SK-MEL-5 (cell line): ENCODE results near the gene SPATA2L. TPM values are rescaled to one million over a fixed set of nuclear protein-coding genes. Genes with fewer than 3 reads are reported as not detected.
"Not testable (repeated sequence)": the region's sequence is repeated elsewhere in the genome, so short reads cannot be mapped to it uniquely, and the experiment has no call there.

Source experiments
- DNase-seq: peaks from one replicate; pipeline ENCODE4 v3.0.0-alpha.2; 2016; ENCODE audit warnings: low read depth, low spot score
- in situ Hi-C: cut with HindIII; loops from 2 replicates; pipeline ENCODE4 v1.10.0; 2016; ENCODE audit warnings: low sequenced_read_pairs, high pct_unique_total_duplicates, low pct_unique_long_range_greater_than_20kb
- total RNA-seq: library from RNA; depleted of rRNA; stranded (reverse); fragments of >200 nt; shearing (Covaris generic); gene quantifications from 2 replicates; pipeline ENCODE4 v1.2.3, GENCODE V29; 2014

SPATA2L gene
- total RNA-seq, 1 experiment from 2014 or later: 20.0 TPM

- no peak for DNase-seq
These were observed 23.2 kb downstream of the SPATA2L start for GRCh38 chr16:89678258-89678657.

DNA sequence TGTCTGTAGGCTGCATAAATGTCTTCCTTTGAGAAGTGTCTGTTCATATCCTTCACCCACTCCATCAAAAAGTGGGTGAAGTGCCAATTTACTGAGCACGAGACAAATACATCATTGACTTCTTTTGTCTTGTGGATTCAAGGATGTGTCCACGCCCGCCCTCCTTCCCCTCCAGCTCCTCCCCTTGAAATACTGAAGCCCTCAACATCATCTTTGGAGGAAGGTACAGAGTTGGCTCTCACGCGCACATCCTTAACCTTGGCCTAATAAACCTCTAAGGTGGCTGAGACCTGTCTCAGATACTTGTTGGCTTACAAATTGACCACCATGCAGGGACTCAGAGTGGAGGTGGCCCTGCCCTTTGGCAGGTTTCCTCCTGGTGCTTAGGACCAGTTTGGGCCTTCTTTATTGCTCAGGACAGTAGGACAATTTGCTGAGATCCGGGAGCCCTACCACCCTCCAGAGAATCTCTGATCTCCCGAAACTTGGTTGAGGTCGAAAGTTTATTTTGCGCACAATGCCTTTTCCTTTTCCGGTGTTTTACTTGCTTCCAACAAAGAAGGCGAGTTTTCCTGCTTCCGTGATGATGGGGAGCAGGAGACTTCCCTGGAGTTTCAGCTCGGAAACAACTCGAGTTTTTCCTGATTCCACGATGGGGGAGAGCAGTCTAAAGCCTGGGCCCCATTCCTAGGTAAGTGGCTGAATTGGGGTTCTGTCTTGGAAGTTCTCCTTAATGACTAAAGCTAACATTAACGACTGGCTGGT is 29.1 kb downstream of the SPATA2L start:
- DNase-seq: no peak
- in situ Hi-C loops: no loop called here

More at GRCh38 chr16:89678258-89678657, 23.2 kb downstream of the SPATA2L start:
- in situ Hi-C loops: no loop called here

DNA sequence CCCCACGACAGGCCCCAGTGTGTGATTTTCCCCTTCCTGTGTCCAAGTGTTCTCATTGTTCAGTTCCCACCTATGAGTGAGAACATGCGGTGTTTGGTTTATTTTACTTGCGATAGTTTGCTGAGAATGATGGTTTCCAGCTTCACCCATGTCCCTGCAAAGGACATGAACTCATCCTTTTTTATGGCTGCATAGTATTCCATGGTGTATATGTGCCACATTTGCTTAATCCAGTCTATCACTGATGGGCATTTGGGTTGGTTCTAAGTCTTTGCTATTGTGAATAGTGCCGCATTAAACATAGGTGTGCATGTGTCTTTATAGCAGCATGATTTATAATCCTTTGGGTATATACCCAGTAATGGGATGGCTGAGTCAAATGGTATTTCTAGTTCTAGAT is 29.9 kb downstream of the SPATA2L start:
- in situ Hi-C loops, DNase-seq: not testable (repeated sequence)

GRCh38 chr16:89670496-89671431 is 30.7 kb downstream of the SPATA2L start:
- DNase-seq: no peak
- in situ Hi-C loops: no loop called here

- in situ Hi-C loops: no loop called here
- DNase-seq: no peak
These were observed 31.8 kb downstream of the SPATA2L start for GRCh38 chr16:89669755-89670154.

DNA sequence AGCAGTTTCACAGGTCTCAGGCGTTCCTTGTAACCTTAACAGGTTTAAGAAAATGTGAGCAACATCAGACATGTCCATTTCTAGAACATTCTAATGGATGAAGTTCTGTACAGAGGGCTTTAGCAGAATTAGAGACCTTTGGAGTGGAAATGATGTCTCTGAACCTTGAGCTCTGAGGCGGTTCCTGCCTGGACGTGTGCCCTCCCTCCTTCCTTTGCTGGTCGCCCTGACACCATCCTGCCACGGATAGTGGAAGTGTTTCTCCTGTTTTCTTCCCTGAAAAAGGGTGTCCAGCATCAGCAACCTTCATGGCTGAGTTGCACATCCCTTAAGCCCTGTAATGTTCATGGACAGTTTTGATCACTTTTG is 32.7 kb downstream of the SPATA2L start:
- no peak for DNase-seq
- in situ Hi-C loops: no loop called here

DNA sequence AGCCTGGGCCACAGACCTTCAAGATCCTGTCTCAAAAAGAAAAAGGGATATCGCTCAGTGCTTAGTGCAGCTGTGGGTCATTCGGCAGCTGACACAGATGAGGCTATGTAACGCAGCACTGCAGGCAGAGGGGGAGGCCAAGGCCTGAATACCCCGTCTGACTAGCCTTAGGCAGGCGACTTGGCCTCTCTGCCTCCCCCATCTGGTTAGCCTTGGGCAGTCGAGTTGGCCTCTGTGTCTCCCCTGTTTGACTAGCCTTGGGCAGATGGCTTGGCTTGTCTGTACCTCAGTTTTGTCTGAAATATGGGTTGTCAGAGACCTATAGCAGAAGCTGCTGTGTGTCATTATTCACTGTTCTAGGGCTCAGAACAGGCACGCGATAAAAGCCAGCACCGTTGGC is 33.9 kb downstream of the SPATA2L start:
- in situ Hi-C loops: no loop called here
- no peak for DNase-seq

DNA sequence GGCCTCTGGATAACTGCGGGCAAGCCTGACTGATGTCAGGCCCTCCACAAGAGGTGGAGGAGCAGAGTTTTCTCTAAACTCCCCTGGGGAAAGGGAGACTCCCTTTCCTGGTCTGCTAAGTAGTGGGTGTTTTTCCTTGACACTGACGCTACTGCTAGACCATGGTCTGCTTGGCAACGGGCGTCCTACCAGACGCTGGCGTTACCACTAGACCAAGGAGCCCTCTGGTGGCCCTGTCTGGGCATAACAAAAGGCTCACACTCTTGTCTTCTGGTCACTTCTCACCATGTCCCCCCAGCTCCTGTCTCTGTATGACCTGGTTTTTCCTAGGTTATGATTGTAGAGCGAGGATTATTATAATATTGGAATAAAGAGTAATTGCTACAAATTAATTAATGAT is 34.5 kb downstream of the SPATA2L start:
- peak; percentile 63 for DNase-seq
- in situ Hi-C loops: not testable (repeated sequence)

- DNase-seq, in situ Hi-C loops: not testable (repeated sequence)
These were observed 37.3 kb downstream of the SPATA2L start for GRCh38 chr16:89664238-89664637.

GRCh38 chr16:89661215-89661614 is 40.3 kb downstream of the SPATA2L start:
- DNase-seq: no peak
- in situ Hi-C loops: no loop called here

GRCh38 chr16:89660146-89660545 is 41.4 kb downstream of the SPATA2L start:
- in situ Hi-C loops: no loop called here

GRCh38 chr16:89658221-89658879 is 43.2 kb downstream of the SPATA2L start:
- no peak for DNase-seq
- in situ Hi-C loops: no loop called here

More at GRCh38 chr16:89660146-89660545, 41.4 kb downstream of the SPATA2L start:
- DNase-seq: no peak

DNA sequence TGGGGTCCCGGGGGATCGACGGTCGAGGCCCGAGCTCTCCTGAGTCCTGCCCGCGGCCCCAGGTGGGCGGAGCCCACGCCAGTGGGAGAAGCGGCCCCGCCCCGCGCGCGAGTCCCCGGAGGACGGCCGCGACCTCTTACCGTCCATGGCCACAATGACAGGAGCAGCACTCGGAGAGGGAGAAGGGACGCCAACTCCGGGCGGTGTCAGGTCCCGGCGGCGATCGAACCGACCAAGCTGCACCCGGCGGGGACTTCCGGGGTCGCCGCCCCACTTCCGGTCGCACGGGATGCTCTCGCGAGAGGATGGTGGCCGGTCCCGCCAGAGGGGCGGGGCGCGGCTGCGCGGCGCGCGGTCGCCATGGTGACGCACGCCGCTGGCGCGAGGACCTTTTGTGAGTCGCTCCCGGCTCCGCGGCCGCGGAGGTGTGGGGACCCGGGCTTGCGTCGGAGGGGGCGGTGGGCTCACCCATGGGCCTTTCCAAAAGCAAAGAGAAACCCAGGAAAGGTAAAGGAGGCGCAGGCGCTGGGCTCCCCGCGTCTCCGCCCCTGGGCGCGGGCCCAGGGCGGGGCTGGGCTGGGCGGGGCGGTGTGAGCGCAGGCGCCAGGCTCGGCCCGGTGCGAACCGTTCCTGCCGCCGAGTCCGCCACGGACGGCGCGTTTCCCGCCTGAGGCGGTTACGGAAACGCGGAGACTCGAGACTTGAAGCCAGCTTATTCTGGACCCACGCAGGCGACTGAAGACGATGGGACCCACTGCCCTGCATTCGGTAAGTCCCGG is 43.9 kb downstream of the SPATA2L start, which contains the start of the genes CHMP1A and SPATA33:
Gene CHMP1A (minus strand): TSS at position 267 of the 779 bp plus-strand sequence. CDS start 120 bp downstream, at position 147.
Gene SPATA33 (plus strand): TSS at position 395 of the 779 bp plus-strand sequence. CDS start 76 bp downstream, at position 471.
- DNase-seq: peak; percentile 75
- in situ Hi-C loops: no loop called here

- in situ Hi-C loops: no loop called here
- DNase-seq: no peak
These were observed 44.9 kb downstream of the SPATA2L start for GRCh38 chr16:89656435-89657121.

GRCh38 chr16:89655062-89655643 is 46.4 kb downstream of the SPATA2L start:
- no peak for DNase-seq
- in situ Hi-C loops: no loop called here

DNA sequence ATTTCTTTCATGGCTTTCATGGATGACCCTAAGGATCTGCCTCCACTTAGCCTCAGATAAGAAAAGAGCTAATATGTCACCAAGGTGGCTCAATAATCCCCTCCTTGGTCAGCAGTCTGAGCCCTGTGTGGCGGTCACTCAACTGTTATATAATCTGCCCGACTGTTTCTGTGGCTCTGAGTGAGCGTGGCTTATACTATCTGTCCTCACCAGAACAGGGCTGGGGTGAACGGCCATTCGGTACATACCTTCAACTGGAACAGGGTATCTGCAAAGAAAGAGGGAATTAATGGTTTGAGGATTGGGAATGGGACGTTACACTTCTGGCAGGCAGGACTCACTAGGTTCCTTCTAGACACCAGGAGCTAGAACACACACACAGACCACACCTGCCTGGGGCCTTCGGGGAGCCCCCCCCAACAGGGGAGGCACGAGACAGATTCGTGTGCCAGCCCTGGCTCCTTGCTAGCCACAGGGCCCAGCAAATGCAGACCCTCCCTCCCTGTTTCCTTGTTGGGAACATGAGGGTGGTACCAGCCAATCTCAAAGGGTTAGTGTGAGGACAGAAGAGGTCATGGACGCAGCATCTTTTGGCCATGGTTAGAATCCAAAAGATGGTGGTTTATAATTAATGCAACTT is 47.7 kb downstream of the SPATA2L start:
- no peak for DNase-seq
- in situ Hi-C loops: no loop called here
